GM23338 (cell line): ENCODE results near the gene DAPK2.

Source experiments
- CREB1 ChIP-seq: fragments of 250-450 bp; sonication (Bioruptor Pico); IDR thresholded peaks from 2 replicates; pipeline ENCODE4 v1.5.0; 2020; ENCODE audit warnings: low read depth, mild to moderate bottlenecking, moderate library complexity
- EZH2 ChIP-seq: fragments of 200-600 bp; sonication (generic); IDR thresholded peaks from one replicate; pipeline ENCODE4 v1.8.0; 2017; ENCODE audit warnings: antibody characterized with exemption, mild to moderate bottlenecking, low read depth; ENCODE audit not compliant: unreplicated experiment
- EZH2phosphoT487 ChIP-seq: fragments of 200-600 bp; sonication (generic); IDR thresholded peaks from one replicate; pipeline ENCODE4 v1.8.1; 2018; ENCODE audit warnings: antibody characterized with exemption; ENCODE audit not compliant: unreplicated experiment
- JUNB ChIP-seq: IDR thresholded peaks from one replicate; pipeline ENCODE4 v1.6.1; 2016; ENCODE audit warnings: antibody characterized with exemption; ENCODE audit not compliant: unreplicated experiment
- NANOG ChIP-seq: IDR thresholded peaks from 2 replicates; pipeline ENCODE4 v1.6.1; 2016; ENCODE audit warnings: antibody characterized with exemption, borderline replicate concordance
- POLR2AphosphoS5 ChIP-seq: IDR thresholded peaks from 2 replicates; pipeline ENCODE4 v1.6.1; 2016; ENCODE audit warnings: antibody characterized with exemption, low read depth
- ZNF114 ChIP-seq: fragments of 250-450 bp; sonication (Bioruptor Pico); IDR thresholded peaks from 2 replicates; pipeline ENCODE4 v1.5.0; 2020; ENCODE audit warnings: mild to moderate bottlenecking, moderate library complexity
- ZNF331 ChIP-seq: fragments of 250-450 bp; sonication (Bioruptor Pico); IDR thresholded peaks from 2 replicates; pipeline ENCODE4 v1.5.0; 2020; ENCODE audit warnings: low read depth, mild to moderate bottlenecking, moderate library complexity
- TF ChIP-seq, protein P1 (sequence below), 2 experiments: fragments of 200-600 bp in 1 of 2; sonication (generic) in 1 of 2; conservative IDR thresholded peaks; 2 replicates each; pipeline versions ENCODE4 v1.5.1 to v1.6.1; 2016 to 2017; ENCODE audit warnings: antibody characterized with exemption in 2 of 2, low read depth in 2 of 2, mild to moderate bottlenecking in 2 of 2, moderate library complexity in 1 of 2
- TF ChIP-seq, protein P2 (sequence below): IDR thresholded peaks from one replicate; pipeline ENCODE4 v1.6.1; 2018; ENCODE audit warnings: antibody characterized with exemption; ENCODE audit not compliant: unreplicated experiment
- TF ChIP-seq, protein P3 (sequence below): fragments of 250-450 bp; sonication (Bioruptor Pico); IDR thresholded peaks from 2 replicates; pipeline ENCODE4 v1.5.0; 2020; ENCODE audit warnings: mild to moderate bottlenecking, moderate library complexity

- TF ChIP-seq, protein P1, sequence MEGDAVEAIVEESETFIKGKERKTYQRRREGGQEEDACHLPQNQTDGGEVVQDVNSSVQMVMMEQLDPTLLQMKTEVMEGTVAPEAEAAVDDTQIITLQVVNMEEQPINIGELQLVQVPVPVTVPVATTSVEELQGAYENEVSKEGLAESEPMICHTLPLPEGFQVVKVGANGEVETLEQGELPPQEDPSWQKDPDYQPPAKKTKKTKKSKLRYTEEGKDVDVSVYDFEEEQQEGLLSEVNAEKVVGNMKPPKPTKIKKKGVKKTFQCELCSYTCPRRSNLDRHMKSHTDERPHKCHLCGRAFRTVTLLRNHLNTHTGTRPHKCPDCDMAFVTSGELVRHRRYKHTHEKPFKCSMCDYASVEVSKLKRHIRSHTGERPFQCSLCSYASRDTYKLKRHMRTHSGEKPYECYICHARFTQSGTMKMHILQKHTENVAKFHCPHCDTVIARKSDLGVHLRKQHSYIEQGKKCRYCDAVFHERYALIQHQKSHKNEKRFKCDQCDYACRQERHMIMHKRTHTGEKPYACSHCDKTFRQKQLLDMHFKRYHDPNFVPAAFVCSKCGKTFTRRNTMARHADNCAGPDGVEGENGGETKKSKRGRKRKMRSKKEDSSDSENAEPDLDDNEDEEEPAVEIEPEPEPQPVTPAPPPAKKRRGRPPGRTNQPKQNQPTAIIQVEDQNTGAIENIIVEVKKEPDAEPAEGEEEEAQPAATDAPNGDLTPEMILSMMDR (conservative IDR thresholded peaks at IDR 0.05; ENCODE audit: low read depth in 2 of 2): no peak
- TF ChIP-seq POLR2AphosphoS5: no peak
- TF ChIP-seq, protein P2, sequence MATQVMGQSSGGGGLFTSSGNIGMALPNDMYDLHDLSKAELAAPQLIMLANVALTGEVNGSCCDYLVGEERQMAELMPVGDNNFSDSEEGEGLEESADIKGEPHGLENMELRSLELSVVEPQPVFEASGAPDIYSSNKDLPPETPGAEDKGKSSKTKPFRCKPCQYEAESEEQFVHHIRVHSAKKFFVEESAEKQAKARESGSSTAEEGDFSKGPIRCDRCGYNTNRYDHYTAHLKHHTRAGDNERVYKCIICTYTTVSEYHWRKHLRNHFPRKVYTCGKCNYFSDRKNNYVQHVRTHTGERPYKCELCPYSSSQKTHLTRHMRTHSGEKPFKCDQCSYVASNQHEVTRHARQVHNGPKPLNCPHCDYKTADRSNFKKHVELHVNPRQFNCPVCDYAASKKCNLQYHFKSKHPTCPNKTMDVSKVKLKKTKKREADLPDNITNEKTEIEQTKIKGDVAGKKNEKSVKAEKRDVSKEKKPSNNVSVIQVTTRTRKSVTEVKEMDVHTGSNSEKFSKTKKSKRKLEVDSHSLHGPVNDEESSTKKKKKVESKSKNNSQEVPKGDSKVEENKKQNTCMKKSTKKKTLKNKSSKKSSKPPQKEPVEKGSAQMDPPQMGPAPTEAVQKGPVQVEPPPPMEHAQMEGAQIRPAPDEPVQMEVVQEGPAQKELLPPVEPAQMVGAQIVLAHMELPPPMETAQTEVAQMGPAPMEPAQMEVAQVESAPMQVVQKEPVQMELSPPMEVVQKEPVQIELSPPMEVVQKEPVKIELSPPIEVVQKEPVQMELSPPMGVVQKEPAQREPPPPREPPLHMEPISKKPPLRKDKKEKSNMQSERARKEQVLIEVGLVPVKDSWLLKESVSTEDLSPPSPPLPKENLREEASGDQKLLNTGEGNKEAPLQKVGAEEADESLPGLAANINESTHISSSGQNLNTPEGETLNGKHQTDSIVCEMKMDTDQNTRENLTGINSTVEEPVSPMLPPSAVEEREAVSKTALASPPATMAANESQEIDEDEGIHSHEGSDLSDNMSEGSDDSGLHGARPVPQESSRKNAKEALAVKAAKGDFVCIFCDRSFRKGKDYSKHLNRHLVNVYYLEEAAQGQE: no peak
- TF ChIP-seq ZNF114 (CRISPR knock-in tag): no peak
- TF ChIP-seq EZH2phosphoT487: no peak
- no peak for TF ChIP-seq CREB1 (CRISPR knock-in tag)
- no peak for TF ChIP-seq ZNF331 (CRISPR knock-in tag)
- TF ChIP-seq EZH2: no peak
- TF ChIP-seq JUNB: no peak
- TF ChIP-seq, protein P3, sequence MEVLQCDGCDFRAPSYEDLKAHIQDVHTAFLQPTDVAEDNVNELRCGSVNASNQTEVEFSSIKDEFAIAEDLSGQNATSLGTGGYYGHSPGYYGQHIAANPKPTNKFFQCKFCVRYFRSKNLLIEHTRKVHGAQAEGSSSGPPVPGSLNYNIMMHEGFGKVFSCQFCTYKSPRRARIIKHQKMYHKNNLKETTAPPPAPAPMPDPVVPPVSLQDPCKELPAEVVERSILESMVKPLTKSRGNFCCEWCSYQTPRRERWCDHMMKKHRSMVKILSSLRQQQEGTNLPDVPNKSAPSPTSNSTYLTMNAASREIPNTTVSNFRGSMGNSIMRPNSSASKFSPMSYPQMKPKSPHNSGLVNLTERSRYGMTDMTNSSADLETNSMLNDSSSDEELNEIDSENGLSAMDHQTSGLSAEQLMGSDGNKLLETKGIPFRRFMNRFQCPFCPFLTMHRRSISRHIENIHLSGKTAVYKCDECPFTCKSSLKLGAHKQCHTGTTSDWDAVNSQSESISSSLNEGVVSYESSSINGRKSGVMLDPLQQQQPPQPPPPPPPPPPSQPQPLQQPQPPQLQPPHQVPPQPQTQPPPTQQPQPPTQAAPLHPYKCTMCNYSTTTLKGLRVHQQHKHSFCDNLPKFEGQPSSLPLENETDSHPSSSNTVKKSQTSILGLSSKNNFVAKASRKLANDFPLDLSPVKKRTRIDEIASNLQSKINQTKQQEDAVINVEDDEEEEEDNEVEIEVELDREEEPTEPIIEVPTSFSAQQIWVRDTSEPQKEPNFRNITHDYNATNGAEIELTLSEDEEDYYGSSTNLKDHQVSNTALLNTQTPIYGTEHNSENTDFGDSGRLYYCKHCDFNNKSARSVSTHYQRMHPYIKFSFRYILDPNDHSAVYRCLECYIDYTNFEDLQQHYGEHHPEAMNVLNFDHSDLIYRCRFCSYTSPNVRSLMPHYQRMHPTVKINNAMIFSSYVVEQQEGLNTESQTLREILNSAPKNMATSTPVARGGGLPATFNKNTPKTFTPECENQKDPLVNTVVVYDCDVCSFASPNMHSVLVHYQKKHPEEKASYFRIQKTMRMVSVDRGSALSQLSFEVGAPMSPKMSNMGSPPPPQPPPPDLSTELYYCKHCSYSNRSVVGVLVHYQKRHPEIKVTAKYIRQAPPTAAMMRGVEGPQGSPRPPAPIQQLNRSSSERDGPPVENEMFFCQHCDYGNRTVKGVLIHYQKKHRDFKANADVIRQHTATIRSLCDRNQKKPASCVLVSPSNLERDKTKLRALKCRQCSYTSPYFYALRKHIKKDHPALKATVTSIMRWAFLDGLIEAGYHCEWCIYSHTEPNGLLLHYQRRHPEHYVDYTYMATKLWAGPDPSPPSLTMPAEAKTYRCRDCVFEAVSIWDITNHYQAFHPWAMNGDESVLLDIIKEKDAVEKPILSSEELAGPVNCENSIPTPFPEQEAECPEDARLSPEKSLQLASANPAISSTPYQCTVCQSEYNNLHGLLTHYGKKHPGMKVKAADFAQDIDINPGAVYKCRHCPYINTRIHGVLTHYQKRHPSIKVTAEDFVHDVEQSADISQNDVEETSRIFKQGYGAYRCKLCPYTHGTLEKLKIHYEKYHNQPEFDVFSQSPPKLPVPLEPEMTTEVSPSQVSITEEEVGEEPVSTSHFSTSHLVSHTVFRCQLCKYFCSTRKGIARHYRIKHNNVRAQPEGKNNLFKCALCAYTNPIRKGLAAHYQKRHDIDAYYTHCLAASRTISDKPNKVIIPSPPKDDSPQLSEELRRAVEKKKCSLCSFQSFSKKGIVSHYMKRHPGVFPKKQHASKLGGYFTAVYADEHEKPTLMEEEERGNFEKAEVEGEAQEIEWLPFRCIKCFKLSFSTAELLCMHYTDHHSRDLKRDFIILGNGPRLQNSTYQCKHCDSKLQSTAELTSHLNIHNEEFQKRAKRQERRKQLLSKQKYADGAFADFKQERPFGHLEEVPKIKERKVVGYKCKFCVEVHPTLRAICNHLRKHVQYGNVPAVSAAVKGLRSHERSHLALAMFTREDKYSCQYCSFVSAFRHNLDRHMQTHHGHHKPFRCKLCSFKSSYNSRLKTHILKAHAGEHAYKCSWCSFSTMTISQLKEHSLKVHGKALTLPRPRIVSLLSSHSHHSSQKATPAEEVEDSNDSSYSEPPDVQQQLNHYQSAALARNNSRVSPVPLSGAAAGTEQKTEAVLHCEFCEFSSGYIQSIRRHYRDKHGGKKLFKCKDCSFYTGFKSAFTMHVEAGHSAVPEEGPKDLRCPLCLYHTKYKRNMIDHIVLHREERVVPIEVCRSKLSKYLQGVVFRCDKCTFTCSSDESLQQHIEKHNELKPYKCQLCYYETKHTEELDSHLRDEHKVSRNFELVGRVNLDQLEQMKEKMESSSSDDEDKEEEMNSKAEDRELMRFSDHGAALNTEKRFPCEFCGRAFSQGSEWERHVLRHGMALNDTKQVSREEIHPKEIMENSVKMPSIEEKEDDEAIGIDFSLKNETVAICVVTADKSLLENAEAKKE (CRISPR knock-in tag): no peak
- no peak for TF ChIP-seq NANOG
Measured at GRCh38 chr15:63881431-63881830, 164.9 kb downstream of the DAPK2 start.
